ENCODE results near the gene PHLPP1.
A peak's percentile ranks its signal among the peaks of the same experiment; 100 is the strongest.

PHLPP1 gene

DNA sequence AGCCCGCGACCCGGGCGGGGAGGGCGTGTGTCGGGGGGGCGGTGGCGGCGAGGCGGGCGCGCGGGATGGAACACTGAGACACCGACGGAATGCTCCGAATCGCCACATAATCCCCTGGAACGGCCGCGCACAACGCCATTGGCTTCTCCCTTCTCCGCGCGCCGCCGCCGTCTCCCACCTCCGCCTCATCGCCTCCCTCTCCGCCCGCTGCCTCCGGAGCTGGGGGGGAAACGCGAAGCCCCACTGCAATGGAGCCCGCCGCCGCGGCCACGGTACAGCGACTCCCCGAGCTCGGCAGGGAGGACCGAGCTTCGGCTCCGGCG lies at the start of gene PHLPP1:
TSS of gene PHLPP1 (plus strand) at position 106 of the 323 bp plus-strand sequence. CDS start at position 249, 143 bp downstream.
- in situ Hi-C loops (cut with MboI; ENCODE audit: low pct_unique_long_range_greater_than_20kb, low sequenced_read_pairs, unreplicated experiment): loop anchor here (10.0 to 25.0 kb wide), 2 partner anchors 229 to 722 kb away; no protein-coding TSS in a partner anchor
- peak; percentile 77 for DNase-seq (ENCODE audit: low spot score)
- TF ChIP-seq, protein P1, sequence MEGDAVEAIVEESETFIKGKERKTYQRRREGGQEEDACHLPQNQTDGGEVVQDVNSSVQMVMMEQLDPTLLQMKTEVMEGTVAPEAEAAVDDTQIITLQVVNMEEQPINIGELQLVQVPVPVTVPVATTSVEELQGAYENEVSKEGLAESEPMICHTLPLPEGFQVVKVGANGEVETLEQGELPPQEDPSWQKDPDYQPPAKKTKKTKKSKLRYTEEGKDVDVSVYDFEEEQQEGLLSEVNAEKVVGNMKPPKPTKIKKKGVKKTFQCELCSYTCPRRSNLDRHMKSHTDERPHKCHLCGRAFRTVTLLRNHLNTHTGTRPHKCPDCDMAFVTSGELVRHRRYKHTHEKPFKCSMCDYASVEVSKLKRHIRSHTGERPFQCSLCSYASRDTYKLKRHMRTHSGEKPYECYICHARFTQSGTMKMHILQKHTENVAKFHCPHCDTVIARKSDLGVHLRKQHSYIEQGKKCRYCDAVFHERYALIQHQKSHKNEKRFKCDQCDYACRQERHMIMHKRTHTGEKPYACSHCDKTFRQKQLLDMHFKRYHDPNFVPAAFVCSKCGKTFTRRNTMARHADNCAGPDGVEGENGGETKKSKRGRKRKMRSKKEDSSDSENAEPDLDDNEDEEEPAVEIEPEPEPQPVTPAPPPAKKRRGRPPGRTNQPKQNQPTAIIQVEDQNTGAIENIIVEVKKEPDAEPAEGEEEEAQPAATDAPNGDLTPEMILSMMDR (IDR thresholded peaks at IDR 0.05; ENCODE audit: extremely low read depth, insufficient read depth, missing control alignments): no peak

DNA sequence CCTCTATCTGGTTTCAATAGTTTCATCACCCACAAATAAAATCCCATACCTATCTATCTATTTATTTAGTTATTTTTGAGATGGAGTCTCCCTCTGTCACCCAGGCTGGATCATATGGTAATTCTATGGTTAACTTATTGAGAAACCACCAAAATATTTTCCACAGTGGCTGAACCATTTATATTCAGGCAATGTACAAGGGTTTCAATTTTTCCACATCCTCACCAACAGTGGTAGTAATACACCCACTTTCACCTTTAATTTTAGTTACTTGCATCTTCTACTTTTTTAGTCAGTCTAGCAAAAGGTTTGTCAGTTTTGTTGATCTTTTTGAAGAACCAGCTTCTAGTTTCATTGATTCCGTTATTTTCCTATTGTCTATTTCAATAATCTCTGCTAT lies 46.1 kb upstream of the PHLPP1 start:
- DNase-seq (ENCODE audit: low spot score): no peak
- in situ Hi-C loops (cut with MboI; ENCODE audit: low pct_unique_long_range_greater_than_20kb, low sequenced_read_pairs, unreplicated experiment): no loop called here
- TF ChIP-seq, protein P1 (IDR thresholded peaks at IDR 0.05; ENCODE audit: extremely low read depth, insufficient read depth, missing control alignments): no peak

DNA sequence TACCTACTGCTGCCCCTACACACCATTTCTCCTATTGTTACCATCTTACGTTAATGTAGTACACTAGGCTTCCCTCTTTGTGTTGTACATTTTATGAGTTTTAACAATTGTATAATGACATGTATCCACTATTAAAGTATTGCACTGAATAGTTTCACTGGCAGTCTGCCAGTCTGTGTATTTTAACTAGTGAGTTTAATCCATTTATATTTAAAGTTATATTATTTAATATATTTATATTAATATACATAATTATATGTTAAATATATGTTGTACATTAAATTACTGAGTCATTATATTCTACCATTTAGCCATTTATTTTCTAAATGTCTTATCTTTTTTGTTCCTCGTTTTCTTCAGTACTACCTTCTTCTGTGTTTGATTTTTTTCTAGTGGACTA lies 44.8 kb upstream of the PHLPP1 start:
- in situ Hi-C loops (cut with MboI; ENCODE audit: low pct_unique_long_range_greater_than_20kb, low sequenced_read_pairs, unreplicated experiment): no loop called here
- TF ChIP-seq, protein P1 (IDR thresholded peaks at IDR 0.05; ENCODE audit: extremely low read depth, insufficient read depth, missing control alignments): no peak
- DNase-seq (ENCODE audit: low spot score): no peak

DNA sequence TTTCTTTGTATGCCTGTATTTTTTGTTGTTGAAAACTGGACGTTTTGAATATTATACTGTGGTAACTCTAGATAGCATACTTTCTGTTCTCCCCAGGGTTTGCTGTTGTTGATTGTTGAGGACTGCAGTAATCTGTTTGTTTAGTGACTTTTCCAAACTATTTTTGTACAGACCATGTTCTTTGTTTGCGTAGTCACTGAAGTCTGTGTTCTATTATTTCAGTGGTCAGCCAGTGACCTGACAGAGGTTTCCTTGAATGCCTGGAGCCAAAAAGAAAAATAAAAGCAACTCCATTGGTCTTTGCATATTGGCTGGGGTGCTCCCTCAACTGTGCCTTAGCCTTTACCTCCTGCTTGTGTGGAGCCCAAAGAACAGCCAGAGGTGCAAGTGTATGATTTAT lies 42.7 kb upstream of the PHLPP1 start:
- no peak for DNase-seq (ENCODE audit: low spot score)
- TF ChIP-seq, protein P1 (IDR thresholded peaks at IDR 0.05; ENCODE audit: extremely low read depth, insufficient read depth, missing control alignments): no peak
- in situ Hi-C loops (cut with MboI; ENCODE audit: low pct_unique_long_range_greater_than_20kb, low sequenced_read_pairs, unreplicated experiment): no loop called here

DNA sequence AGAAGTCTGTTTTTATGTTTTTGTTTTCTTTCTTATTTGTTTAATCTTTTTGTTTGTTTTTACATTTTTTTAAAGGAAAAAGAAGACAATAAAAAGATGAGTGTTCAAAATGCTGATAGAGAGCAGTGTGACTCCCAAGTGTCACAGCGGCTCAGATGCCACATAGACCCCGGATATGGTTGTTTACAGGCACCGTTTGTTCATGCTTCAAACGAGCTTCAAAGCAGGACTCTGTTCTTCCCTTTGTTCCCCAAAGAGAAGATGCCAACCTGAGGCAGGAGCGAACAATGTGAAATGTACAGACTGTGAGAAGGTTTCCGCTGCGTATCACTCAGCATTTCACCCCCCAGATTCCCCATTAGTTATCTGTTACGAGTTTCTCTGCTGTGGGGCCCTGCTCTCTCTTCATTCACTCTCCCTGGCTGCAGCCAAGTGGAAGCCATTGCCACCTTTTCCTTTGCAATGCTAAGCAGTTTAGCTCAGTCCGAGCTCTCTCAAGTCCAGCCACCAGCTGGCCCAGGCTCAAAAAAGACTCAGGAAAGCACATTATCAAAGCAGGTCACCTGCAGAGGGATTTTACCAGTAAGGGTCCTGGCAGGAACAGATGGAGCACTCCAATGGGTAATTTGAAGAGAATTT lies 36.4 kb upstream of the PHLPP1 start:
- TF ChIP-seq, protein P1 (IDR thresholded peaks at IDR 0.05; ENCODE audit: extremely low read depth, insufficient read depth, missing control alignments): no peak
- in situ Hi-C loops (cut with MboI; ENCODE audit: low pct_unique_long_range_greater_than_20kb, low sequenced_read_pairs, unreplicated experiment): no loop called here
- no peak for DNase-seq (ENCODE audit: low spot score)

DNA sequence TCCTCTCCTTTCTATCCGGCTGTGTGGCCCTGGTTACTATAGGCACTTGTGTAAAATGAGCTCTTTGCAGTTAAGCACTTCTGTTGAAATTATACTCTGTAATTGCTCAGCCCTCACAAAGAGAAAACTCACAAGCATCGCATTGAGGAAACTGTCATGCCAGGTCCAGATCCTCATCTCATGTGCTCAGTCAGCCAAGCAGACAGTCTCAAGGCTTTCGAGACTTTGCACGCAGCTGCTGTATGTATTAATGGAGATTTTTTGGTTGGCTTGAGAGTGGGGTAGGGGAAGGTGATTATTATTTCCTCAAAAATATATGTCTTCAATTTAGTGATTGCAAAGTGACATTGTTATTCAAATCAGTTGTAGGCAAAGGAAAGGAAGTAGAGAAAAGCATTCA lies 33.0 kb upstream of the PHLPP1 start:
- no peak for DNase-seq (ENCODE audit: low spot score)
- in situ Hi-C loops (cut with MboI; ENCODE audit: low pct_unique_long_range_greater_than_20kb, low sequenced_read_pairs, unreplicated experiment): no loop called here
- TF ChIP-seq, protein P1 (IDR thresholded peaks at IDR 0.05; ENCODE audit: extremely low read depth, insufficient read depth, missing control alignments): no peak
